Hepatocyte (in vitro differentiated cells): Measurements from ENCODE around the gene ARHGEF38.

Experiments used
- CTCF ChIP-seq: fragments of 200-600 bp; sonication (generic); IDR thresholded peaks from 2 replicates; pipeline ENCODE4 v1.5.1; 2016; ENCODE audit warnings: antibody characterized with exemption, mild to moderate bottlenecking; ENCODE audit not compliant: poor library complexity
- EZH2 ChIP-seq: fragments of 200-600 bp; sonication (generic); IDR thresholded peaks from 2 replicates; pipeline ENCODE4 v1.6.1; 2016; ENCODE audit warnings: antibody characterized with exemption, mild to moderate bottlenecking, borderline replicate concordance
- EZH2phosphoT487 ChIP-seq: fragments of 200-600 bp; sonication (generic); IDR thresholded peaks from one replicate; pipeline ENCODE4 v1.6.1; 2018; ENCODE audit warnings: antibody characterized with exemption, mild to moderate bottlenecking, low read depth, moderate library complexity; ENCODE audit not compliant: unreplicated experiment, severe bottlenecking

DNA sequence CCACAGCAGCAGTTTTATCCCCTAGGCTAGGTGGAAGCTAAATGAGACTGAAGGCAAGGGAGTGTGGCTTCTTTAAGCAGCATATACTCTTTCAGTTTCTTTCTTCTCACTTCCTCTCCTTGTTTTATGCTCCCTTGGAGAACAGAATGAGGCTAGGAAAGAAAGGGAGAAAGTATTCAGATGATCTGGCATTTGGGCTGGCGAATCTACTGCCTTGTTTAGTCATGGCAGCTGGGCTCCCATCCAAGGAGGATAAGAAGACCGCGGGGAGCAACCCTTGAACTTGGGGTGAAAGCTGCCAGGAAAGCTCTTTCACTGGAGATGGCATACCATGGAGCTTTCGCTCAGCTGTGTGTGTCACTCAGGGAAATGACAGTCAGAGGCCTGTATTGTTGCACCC is 72.1 kb downstream of the ARHGEF38 start:
- TF ChIP-seq CTCF (no peak), EZH2 (no peak), EZH2phosphoT487 (no peak)
